ENCODE measurements around the gene CAPN11. TPM values are rescaled to one million over a fixed set of nuclear protein-coding genes. Genes with fewer than 3 reads are reported as not detected.

CAPN11 gene
- total RNA-seq, 1 experiment from 2014 or later = 0.28 TPM

DNA sequence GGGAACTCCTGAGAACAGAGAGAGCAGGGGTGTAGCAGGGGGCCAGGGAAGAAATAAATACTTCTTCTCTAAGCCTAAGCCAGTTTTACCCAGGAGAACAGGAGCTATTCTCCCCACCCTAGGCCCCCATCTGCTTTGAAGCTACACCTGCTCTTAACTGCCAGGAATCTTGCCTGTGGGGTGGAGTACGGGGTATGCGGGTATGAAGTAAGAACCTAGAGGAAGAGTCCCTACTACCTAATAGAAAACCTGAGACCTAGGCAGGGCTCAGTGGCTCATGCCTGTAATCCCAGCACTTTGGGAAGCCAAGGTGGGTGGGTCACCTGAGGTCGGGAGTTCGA is 66.3 kb downstream of the CAPN11 start:
- Histone ChIP-seq H3K18ac (ENCODE audit: insufficient read length, low read depth, low read length) (no peak overlapping the region), H2BK20ac (ENCODE audit: low read depth, low read length, poor library complexity, severe bottlenecking) (no peak overlapping the region), H3K27ac (ENCODE audit: insufficient read length, low read depth, low read length) (no peak overlapping the region), H3K27me3 (ENCODE audit: insufficient read depth, low read length) (no peaks in the 10 kb centered on the region), H3K14ac (ENCODE audit: insufficient read depth, low read length) (no peak overlapping the region), H4K8ac (replicated peaks; ENCODE audit: insufficient read length, low read depth, low read length) (no peak overlapping the region), H3K23ac (ENCODE audit: insufficient read length, low read depth, low read length) (no peak overlapping the region), H3T11ph (ENCODE audit: low read length) (no peak overlapping the region), H3K9ac (ENCODE audit: extremely low read depth, insufficient read length, low read length) (no peak overlapping the region), H3K79me2 (ENCODE audit: insufficient read depth, low read length) (peaks cover 17% of the 10 kb centered on the region; the same call in 1 of the 2 replicates), H3K79me1 (ENCODE audit: insufficient read depth, low read depth, low read length, poor library complexity, severe bottlenecking) (peaks cover 17% of the 10 kb centered on the region), H2AK5ac (ENCODE audit: insufficient read length, low read length) (no peak overlapping the region), H3K56ac (ENCODE audit: insufficient read length, low read depth, low read length) (no peak overlapping the region), H2BK15ac (ENCODE audit: low read depth, low read length) (no peak overlapping the region), H2BK12ac (ENCODE audit: insufficient read length, low read depth, low read length) (no peak overlapping the region), H3K9me3 (ENCODE audit: control insufficient read depth, low read depth, low read length) (no peaks in the 10 kb centered on the region), H3K23me2 (ENCODE audit: insufficient read length, low read depth, low read length, poor library complexity, severe bottlenecking) (peaks cover 14% of the 10 kb centered on the region), H3K4me1 (ENCODE audit: insufficient read depth, low read length) (peaks cover 15% of the 10 kb centered on the region; the same call in 1 of the 2 replicates), H4K91ac (ENCODE audit: insufficient read length, low read depth, low read length) (no peak overlapping the region), H2BK5ac (ENCODE audit: insufficient read length, low read length) (no peak overlapping the region), H4K20me1 (ENCODE audit: control insufficient read depth, insufficient read depth, insufficient read length) (peaks cover 2% of the 10 kb centered on the region), H3K4ac (ENCODE audit: low read depth, low read length) (no peak overlapping the region), H3K4me2 (ENCODE audit: insufficient read depth, insufficient read length, low read length) (peak overlapping the region; percentile 47), H2BK120ac (ENCODE audit: low read depth, low read length, poor library complexity, severe bottlenecking) (no peak overlapping the region), H2AFZ (ENCODE audit: low read length) (no peak overlapping the region), H4K5ac (ENCODE audit: insufficient read length, low read depth, low read length) (no peak overlapping the region)
- peaks cover 21 to 27% (median 21%) of the 10 kb centered on the region in 3 experiments for H3K36me3 Mint-ChIP-seq (ENCODE audit: insufficient read depth in 1 of 3, low read depth in 3 of 3)
- H3K4me3 Mint-ChIP-seq = peak overlapping the region; percentile 85 to 96
- no CpG with 5 or more reads among the region's 4 CpGs for WGBS (ENCODE audit: extremely low coverage, insufficient read length, low lambda C conversion rate)
- no peaks in the 10 kb centered on the region; a peak in 1 of 5 replicates for H3K9me3 Mint-ChIP-seq
- TF ChIP-seq, protein P1, sequence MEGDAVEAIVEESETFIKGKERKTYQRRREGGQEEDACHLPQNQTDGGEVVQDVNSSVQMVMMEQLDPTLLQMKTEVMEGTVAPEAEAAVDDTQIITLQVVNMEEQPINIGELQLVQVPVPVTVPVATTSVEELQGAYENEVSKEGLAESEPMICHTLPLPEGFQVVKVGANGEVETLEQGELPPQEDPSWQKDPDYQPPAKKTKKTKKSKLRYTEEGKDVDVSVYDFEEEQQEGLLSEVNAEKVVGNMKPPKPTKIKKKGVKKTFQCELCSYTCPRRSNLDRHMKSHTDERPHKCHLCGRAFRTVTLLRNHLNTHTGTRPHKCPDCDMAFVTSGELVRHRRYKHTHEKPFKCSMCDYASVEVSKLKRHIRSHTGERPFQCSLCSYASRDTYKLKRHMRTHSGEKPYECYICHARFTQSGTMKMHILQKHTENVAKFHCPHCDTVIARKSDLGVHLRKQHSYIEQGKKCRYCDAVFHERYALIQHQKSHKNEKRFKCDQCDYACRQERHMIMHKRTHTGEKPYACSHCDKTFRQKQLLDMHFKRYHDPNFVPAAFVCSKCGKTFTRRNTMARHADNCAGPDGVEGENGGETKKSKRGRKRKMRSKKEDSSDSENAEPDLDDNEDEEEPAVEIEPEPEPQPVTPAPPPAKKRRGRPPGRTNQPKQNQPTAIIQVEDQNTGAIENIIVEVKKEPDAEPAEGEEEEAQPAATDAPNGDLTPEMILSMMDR (conservative IDR thresholded peaks at IDR 0.05) = no peak
- H3K27ac Mint-ChIP-seq = peak overlapping the region in 1 of 3 experiments; percentile 93; a peak in 2 of 7 replicates
- peaks cover 48 to 59% of the 10 kb centered on the region in 2 experiments for H3K4me1 Mint-ChIP-seq
- H3K27me3 Mint-ChIP-seq (ENCODE audit: low read depth) = peaks cover 1% of the 10 kb centered on the region; the same call in 1 of the 2 replicates
- no peak for DNase-seq

Measured in H9 (cell line).